AG04450 (cell line): ENCODE measurements around the gene FOSL1. TPM values are rescaled to one million over a fixed set of nuclear protein-coding genes. Genes with fewer than 3 reads are reported as not detected.

ENCODE experiments used
- CTCF ChIA-PET: fragments of 300-600, 350-600 bp; formaldehyde crosslinking; extraction: SDS; loops from one replicate; lab custom pipeline; 2022; ENCODE audit warnings: antibody characterized with exemption, inconsistent platforms; lab: Charles Lee
- POLR2A ChIA-PET: fragments of 350-600 bp; formaldehyde crosslinking; extraction: SDS; loops from one replicate; lab custom pipeline; 2021; ENCODE audit warnings: antibody characterized with exemption, inconsistent platforms; lab: Yijun Ruan, JAX
- DNase-seq: peaks from one replicate; pipeline ENCODE4 v3.0.0-alpha.2; 2011; ENCODE audit warnings: low read depth, low spot score
- H3K27ac ChIP-seq: one replicate; pipeline ENCODE4 v1.5.1; 2012; ENCODE audit warnings: low read depth, low read length, control low read depth
- H3K27me3 ChIP-seq: one replicate; pipeline ENCODE4 v1.6.0; 2012; ENCODE audit warnings: low read length; ENCODE audit not compliant: control insufficient read depth, insufficient read depth
- H3K4me3 ChIP-seq: 2 replicates; pipeline ENCODE4 v1.5.1; 2011; ENCODE audit warnings: mild to moderate bottlenecking, low read depth, low read length, control low read depth
- H3K9me3 ChIP-seq: 2 replicates; pipeline ENCODE4 v1.5.1; 2012; ENCODE audit warnings: low read length; ENCODE audit not compliant: control insufficient read depth, insufficient read depth
- CTCF ChIP-seq: IDR thresholded peaks from 2 replicates; pipeline ENCODE4 v1.5.1; 2011; ENCODE audit warnings: low read depth, low read length, control low read depth, inconsistent platforms
- polyA plus RNA-seq: library from polyadenylated mRNA; depleted of rRNA; stranded (reverse); fragments of >200 nt; gene quantifications from 2 replicates; pipeline ENCODE4 v1.2.3, GENCODE V29; 2011

FOSL1 gene
- polyA plus RNA-seq, 1 experiment: 7.9 TPM

- ChIA-PET POLR2A (no interaction called here), CTCF (interaction anchor here (1.0 to 3.4 kb wide), 2 partner anchors 9 to 20 kb away, joined by 4 to 25 read pairs; partner anchors contain the start of genes FIBP and MUS81)
- no peak for TF ChIP-seq CTCF
- Histone ChIP-seq H3K9me3 (no peaks in the 10 kb centered on the region), H3K27me3 (no peaks in the 10 kb centered on the region), H3K4me3 (no peak within 1 kb of the TSS), H3K27ac (no peak within 1 kb of the TSS)
- DNase-seq: no peak
These were observed 20.6 kb downstream of the FOSL1 start, which contains the start of gene CTSW for GRCh38 chr11:65879617-65880016. TSS of gene CTSW (plus strand) at chr11:65879837. CDS start at chr11:65879855, 18 bp downstream.

GRCh38 chr11:65873318-65874156, 26.7 kb downstream of the FOSL1 start:
- ChIA-PET CTCF (interaction anchor here (0.6 to 3.4 kb wide), 4 partner anchors 11 to 262 kb away, joined by 3 to 51 read pairs (median 24); partner anchors contain the start of genes FIBP and MUS81), POLR2A (interaction anchor here (0.6 to 0.7 kb wide), 2 partner anchors 14 to 15 kb away, joined by 3 read pairs; partner anchors contain the start of genes CFL1 and MUS81)
- peak overlapping the region; percentile 68 for H3K27ac ChIP-seq
- no peaks in the 10 kb centered on the region for H3K27me3 ChIP-seq
- peak; percentile 78 for DNase-seq
- peak overlapping the region; percentile 76 for H3K4me3 ChIP-seq
- no peak for TF ChIP-seq CTCF
- H3K9me3 ChIP-seq: no peaks in the 10 kb centered on the region; the same call in 1 of the 2 replicates

- H3K27me3 ChIP-seq: no peaks in the 10 kb centered on the region
- H3K4me3 ChIP-seq: peak within 1 kb of the TSS; percentile 76
- no peak for DNase-seq
- CTCF ChIA-PET: interaction anchor here (1.8 to 3.4 kb wide), 5 partner anchors 12 to 16 kb away, joined by 15 to 51 read pairs (median 18); partner anchors contain the start of genes FIBP and MUS81
- POLR2A ChIA-PET: interaction anchor here (1.3 to 2.2 kb wide), 4 partner anchors 14 to 21 kb away, joined by 5 to 37 read pairs (median 12); partner anchors contain the start of genes CCDC85B, CFL1, FIBP and MUS81
- TF ChIP-seq CTCF: no peak
- H3K27ac ChIP-seq: peak within 1 kb of the TSS; percentile 83
- H3K9me3 ChIP-seq: no peaks in the 10 kb centered on the region; the same call in 1 of the 2 replicates
These were observed 27.4 kb downstream of the FOSL1 start, which contains the start of gene EFEMP2 for GRCh38 chr11:65872586-65873317. TSS of gene EFEMP2 (minus strand) at chr11:65872800. CDS start at chr11:65872354, 446 bp downstream.

GRCh38 chr11:65871811-65872548, 28.2 kb downstream of the FOSL1 start:
- CTCF ChIA-PET: interaction anchor here (0.6 to 2.4 kb wide), 7 partner anchors 12 to 197 kb away, joined by 3 to 23 read pairs (median 8); partner anchors contain the start of genes FIBP and MUS81
- POLR2A ChIA-PET: interaction anchor here (0.5 to 2.2 kb wide), 7 partner anchors 9 to 250 kb away, joined by 3 to 37 read pairs (median 7); partner anchors contain the start of genes CCDC85B, CFL1, FIBP and FOSL1
- no peak for DNase-seq

More at GRCh38 chr11:65871811-65872548, 28.2 kb downstream of the FOSL1 start:
- H3K27ac ChIP-seq: peak overlapping the region; percentile 83
- H3K27me3 ChIP-seq: no peaks in the 10 kb centered on the region
- H3K9me3 ChIP-seq: no peaks in the 10 kb centered on the region; the same call in 1 of the 2 replicates
- TF ChIP-seq CTCF: peak; percentile 39; the same call in 1 of the 2 replicates
- H3K4me3 ChIP-seq: peak overlapping the region; percentile 76
